Ovary (tissue), 3 donors: ENCODE results near the gene NOL3.

ENCODE experiments used
- CTCF ChIP-seq, 3 donors: fragments of 450-650 bp in 2 of 3; fragments of 200-600 bp in 1 of 3; IDR thresholded peaks; one replicate each; pipeline versions ENCODE4 v1.5.1 to v1.8.0; 2016 to 2022; ENCODE audit warnings: antibody characterized with exemption in 3 of 3, mild to moderate bottlenecking in 1 of 3
- POLR2A ChIP-seq: fragments of 450-650 bp; IDR thresholded peaks from one replicate; pipeline ENCODE4 v1.6.1; 2017; ENCODE audit warnings: antibody characterized with exemption, mild to moderate bottlenecking, moderate library complexity
- donor health status: DM: no; HTN: no; CAD: no.

DNA sequence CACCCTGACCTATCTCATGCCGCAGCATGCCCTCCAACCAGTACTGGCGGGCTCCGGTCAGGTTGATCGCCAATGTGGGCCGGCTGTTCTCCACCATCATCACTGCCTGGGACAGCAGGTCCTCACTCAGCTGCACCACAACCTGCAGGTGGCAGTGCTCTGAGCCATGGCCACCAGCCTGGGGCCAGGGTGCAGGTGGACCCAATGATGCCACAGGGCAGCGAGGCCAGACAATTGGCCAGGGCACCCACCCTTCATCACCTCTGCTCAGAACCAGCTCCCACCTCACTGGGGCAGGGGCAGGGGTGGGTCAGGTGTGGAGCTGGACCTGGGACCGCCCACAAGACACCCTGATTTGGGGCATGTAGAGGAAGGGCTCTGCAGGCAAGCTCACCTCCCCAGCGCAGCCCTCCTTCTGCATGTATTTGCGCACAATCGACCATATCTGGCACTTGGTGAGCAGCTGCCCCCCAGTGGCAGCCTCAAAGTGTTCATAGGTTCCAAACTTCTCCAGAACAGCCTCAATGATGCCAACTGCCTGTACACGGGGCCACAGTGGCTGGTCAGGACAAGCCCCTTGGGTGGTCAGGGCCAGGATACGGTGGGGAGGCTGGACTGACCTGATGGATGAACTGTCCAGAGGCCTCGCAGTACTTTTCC lies 9.2 kb downstream of the NOL3 start:
- TF ChIP-seq POLR2A (no peak), CTCF (IDR thresholded peaks at IDR 0.05) (no peak)
